Non-pigmented ciliary epithelial cell (primary cell): ENCODE results near the gene KRTAP9-7.

ENCODE experiments used
- DNase-seq: peaks from one replicate; pipeline ENCODE4 v3.0.0-alpha.2; 2010; ENCODE audit warnings: low read depth

KRTAP9-7 gene

DNA sequence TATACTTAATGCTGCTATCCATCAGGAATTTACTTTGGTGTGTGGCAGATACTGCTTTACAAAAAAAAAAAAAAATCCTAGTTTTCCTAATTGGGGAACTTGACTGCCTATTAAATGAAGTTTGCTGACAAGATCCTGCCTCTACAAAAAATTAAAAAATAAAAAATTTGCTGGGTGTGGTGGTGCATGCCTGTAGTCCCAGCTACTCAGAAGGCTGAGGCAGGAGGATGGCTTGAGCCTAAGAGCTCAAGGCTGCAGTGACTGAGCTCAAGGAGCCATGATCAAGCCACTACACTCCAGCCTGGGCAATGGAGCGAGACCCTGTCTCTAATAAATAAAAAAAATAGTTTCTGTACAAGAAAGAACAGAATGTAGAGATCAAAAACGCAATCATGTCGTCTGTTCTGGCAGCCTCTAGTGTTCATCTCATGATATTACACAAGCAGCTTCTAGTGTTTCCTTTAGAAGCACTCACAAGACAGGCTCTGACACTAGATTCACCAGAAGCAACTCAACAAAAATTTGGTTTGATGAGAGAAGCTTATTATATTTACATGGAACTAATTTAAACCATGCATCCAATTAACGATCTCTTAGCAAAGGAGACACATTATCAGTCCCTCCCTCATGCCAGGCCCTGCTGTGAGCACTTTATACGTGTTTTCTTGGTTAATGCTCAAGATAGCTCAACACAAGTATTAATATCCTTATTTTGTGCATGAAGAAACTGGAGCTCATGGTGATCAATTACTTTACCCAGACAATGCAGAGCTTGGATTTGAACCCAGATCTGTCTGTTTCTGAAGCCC is 46.8 kb downstream of the KRTAP9-7 start:
- peak; percentile 35 for DNase-seq

DNA sequence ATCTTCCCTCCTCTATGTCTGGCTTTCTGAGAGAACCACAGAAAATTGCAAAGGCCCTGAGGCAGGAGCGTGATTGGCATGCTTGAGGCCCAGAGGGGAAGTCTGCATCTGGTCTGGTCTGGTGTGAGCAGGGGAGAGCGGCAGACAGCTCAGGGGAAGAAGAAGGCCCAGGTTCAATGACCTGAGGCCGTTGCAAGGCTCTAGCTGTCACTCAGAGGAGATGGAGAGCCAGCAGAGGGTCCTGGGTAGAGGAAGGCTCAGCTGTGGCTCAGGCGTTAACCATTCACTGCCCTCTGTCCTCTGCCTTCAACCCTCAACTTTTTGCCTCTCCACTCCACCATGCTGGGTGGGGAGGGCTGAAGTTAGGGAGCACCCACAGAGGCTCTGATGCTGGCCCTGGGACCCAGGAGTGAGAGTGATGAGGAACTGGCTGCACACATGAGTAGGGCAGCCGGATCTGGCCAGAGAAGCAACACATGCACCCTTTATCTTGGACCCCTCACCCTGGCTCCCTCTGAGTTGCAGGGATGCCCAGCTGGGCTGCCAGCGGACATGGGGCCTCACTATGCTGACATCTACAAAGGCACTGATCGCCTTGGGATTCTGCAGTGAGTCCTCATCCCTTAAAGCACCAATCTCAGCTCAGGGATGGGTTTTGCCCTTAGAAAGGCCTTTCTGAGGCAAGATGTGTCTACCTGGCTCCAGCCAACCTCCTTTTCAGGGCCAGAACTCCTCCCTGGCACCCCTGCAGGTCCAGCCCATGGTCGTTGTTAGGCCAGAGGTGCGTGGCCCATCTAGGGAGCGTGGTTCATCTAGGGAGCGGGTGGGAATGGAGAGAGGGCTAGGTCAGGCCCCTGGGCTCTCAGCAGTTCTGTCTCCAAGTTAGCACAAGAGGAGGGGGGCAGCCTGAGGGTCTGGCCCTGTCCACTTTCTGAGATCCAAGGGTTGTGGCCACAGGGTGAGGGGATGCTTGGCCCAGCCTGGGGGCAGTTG is 47.7 kb downstream of the KRTAP9-7 start:
- no peak for DNase-seq

DNA sequence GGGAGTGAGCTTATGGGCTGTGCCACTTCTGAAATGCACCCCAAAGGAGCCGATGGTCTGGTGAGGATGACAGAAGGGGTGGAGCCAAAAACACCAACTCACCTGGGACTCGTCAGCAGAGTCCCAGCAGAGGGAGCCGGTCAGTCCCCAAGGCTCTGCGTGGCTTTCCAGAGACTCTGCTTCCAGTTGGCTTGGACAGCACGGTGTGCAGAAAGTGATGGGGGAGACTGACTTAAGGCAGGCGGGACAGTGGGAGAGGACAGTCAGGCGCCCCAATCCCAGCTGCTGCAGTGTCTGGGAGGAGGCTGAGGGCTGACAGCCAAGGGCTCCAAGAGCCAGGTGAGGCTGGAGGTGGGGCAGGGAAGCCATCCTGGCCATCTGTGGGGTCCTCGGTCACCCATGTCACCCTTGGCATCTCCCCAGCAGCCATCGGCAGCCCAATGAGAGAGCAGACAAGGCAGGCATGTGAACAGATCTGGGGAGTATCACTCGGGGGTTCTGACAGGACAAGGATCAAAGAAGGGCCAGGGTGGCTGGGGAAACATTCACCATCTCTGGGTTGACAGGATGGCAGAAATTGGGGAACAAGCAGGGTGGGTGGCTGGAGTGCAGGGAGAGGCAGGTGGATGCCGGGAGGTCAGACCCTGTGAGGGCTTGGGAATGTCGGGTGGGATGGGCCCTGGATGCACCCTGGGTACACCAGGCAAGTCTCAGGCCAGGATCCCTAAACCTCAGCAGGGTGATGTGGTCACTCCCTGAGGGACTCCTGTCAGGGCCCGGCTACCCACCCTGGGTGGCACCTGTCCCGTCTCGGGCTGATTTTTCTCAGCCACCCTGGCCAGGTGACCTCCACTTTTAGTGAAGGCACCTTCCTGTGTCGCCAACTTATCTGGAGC is 48.9 kb downstream of the KRTAP9-7 start:
- DNase-seq: no peak

DNA sequence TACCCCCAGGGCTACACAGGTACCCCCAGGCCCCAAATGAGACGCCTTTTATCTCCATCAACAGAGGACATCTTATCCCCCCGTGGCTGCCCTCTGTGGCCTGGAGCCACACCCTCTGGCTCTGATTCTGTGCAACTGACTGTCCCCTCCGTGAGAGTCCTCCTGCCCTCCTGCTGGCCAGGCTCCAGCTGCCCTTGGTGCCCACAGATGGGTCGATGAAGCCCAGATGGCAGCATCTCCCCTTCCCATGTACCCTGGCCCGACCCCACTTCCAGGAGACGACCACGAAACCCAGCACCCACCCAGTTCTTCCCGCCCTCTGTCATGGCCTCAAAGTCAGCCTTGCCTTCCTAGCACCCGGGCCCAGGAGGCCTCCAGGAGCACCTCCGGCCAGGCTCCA is 49.6 kb downstream of the KRTAP9-7 start:
- DNase-seq: no peak

DNA sequence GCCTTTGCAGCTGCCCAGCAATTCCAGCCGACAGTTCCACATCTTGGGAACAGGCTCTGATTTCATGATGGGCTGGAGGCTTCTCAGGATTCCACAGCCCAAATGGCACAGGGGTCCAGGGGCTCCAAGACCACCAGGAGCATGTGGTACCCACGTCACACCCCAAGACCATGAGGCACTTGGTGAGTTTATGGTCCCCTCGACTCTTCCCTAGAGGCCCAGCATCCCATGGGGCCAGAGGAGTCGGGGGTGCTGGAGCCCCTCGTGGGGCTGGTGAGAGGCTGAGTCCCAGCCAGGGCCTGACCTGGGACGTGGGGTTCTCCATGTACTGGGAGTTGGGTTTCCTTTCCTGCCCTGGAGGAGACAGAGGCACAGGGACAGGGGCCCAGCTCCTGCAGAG is 50.1 kb downstream of the KRTAP9-7 start:
- no peak for DNase-seq
